HL-60 (cell line): ENCODE results near the gene WNT10A.

Experiments used
- POLR2AphosphoS5 ChIP-seq: IDR thresholded peaks from 2 replicates; pipeline ENCODE4 v1.6.1; 2012; ENCODE audit warnings: low read depth
- TF ChIP-seq, protein P1 (sequence below): IDR thresholded peaks from one replicate; pipeline ENCODE4 v1.5.1; 2011; ENCODE audit warnings: low read length, control low read depth, inconsistent platforms; ENCODE audit not compliant: insufficient read depth

DNA sequence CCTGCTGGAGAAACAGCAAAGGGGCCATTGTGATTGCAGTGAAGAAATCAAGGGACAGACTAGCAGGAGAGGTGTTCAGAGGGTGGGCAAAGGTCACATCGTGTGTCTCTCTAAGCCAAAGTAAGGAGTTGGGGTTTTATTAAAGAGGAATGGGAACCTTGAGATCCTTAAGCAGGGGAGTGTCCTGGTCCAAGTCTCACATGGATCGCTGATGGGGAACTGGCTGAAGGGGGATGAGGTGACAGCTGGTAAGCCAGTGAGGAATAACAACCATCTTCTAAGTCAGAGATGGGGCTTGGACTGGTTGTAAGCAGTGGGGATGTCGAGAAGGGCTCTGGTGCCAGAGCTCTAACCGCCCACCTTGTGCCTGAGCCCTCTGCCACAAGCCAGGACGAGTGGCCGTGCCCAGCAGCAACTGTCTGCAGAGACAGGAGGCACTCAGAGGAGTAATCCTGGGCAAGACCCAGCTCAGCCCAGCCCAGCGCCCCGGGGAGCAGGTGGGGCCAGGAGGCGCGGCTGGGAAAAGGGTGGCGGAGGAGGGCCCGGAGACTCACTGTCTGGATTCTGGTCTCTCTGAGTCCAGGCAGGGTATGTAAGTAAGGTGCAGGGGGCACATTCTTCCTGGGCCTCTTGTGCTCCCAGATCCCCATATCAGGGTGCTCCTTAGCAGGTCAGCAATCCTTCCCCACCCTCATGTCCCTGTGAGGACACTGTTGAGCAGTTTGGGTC, 13.7 kb downstream of the WNT10A start:
- TF ChIP-seq, protein P1, sequence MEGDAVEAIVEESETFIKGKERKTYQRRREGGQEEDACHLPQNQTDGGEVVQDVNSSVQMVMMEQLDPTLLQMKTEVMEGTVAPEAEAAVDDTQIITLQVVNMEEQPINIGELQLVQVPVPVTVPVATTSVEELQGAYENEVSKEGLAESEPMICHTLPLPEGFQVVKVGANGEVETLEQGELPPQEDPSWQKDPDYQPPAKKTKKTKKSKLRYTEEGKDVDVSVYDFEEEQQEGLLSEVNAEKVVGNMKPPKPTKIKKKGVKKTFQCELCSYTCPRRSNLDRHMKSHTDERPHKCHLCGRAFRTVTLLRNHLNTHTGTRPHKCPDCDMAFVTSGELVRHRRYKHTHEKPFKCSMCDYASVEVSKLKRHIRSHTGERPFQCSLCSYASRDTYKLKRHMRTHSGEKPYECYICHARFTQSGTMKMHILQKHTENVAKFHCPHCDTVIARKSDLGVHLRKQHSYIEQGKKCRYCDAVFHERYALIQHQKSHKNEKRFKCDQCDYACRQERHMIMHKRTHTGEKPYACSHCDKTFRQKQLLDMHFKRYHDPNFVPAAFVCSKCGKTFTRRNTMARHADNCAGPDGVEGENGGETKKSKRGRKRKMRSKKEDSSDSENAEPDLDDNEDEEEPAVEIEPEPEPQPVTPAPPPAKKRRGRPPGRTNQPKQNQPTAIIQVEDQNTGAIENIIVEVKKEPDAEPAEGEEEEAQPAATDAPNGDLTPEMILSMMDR = no peak
- TF ChIP-seq POLR2AphosphoS5 = no peak
